Medulla oblongata (tissue), 1 donor: Measurements from ENCODE around the gene CFAP20DC.
"Not testable (repeated sequence)": the region's sequence is repeated elsewhere in the genome, so short reads cannot be mapped to it uniquely, and the experiment has no call there.

Source experiments
- DNase-seq: peaks from one replicate; pipeline ENCODE4 v3.0.0-alpha.2; 2015; ENCODE audit errors: extremely low spot score

CFAP20DC gene

DNA sequence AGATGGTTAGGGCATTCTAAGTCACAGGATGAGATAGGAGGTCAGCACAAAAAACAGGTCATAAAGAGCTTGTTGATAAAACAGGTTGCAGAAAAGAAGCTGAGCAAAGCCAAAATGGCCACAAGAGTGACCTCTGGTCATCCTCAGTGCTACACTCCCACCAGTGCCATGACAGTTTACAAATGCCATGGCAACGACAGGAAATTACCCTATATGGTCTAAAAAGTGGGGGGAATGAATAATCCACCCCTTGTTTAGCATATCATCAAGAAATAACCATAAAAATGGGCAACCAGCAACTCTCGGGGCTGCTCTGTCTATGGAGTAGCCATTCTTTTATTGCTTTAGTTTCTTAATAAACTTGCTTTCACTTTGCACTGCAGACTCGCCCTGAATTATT, 353.0 kb downstream of the CFAP20DC start:
- DNase-seq = not testable (repeated sequence)

DNA sequence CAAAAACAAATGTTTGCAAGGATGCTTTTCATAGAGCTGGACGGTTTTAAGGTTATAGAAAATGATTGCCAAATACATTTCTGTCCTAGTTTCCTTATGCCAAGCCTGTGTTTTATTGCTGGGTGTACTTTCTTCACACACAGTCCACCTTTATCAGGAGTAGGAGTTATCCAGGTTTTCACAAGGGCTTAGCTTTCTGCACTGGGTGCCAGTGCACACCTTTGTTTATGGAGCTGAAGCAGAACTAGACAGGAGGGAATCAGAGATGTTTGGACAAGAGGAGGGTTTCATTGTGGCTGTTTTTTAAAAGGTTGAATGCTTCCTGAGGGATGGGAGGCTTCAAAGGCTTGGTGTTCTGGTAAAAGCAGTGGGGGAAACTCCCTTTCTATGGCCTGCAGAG, 353.7 kb downstream of the CFAP20DC start:
- DNase-seq = no peak

- DNase-seq = not testable (repeated sequence)
Measured at GRCh38 chr3:58695284-58695683, 354.5 kb downstream of the CFAP20DC start.

DNA sequence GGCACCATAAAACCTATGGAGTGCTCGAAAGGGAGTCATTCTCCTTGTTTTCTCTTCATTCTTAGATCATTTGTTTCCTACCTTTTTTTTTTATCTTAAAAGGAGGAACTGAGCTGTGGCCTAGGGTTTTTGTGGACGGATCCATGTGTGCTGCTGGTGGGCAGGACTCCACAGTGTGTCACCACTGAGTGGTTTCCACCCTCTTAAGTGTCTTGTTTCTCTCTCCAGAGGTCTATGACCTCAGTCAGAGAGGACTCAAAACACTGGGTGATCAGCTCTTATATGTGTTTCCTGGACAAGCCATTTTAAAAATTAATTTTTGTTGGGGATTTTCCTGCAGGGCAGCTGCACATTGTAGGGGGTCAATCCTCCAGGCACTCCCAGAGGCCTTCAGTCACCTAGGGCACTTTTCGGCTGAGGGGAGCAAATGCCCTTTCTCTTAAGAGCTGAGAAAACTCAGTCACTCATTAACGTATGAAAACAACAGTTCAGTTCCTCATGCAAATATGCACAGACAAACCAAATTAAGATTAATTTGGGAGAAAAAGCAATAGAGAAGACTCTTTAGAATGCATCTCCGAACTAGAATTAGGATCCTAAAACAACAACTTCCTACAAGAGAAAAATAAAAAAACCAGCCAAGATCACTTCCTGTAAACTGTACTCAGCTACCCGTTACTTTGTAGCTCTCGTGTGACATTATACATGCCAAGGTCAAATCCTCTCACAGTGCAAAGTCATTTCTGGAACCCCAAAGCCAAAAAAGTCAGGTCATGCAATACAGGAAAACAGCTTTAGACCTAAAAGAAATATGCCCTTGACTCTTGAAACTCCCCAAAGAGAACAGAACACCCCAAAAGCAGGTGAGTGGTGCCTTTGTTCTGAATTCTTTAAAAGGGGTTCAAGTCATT, 355.6 kb downstream of the CFAP20DC start:
- DNase-seq = no peak

DNA sequence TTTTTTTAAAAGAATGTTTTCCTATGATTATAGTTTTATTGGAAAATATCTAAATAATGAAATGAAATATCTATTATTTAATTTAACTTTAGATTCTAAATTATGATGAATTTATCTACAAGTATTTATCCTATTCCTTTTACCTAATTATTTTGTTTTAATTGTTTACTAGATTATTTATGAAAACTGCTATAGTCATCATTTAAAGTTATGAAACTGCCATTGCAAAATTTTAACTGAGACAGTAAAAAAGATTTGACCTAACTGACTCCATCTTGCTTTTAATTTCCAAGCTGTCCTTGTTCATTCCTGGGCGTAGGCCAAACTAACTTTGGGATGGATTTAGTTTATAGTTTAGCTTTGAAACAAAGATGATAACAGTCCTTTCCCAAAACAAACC, 357.3 kb downstream of the CFAP20DC start:
- DNase-seq = no peak
